Measurements from ENCODE around the gene ZNF341.
"Not testable (repeated sequence)": the region's sequence is repeated elsewhere in the genome, so short reads cannot be mapped to it uniquely, and the experiment has no call there.

Gene ZNF341

GRCh38 chr20:33696448-33696847 lies 35.3 kb upstream of the ZNF341 start:
- TF ChIP-seq CTCF (IDR thresholded peaks at IDR 0.05; ENCODE audit: borderline replicate concordance, extremely low read depth, low read length, poor library complexity, severe bottlenecking) = no peak
- no peak for TF ChIP-seq EZH2 (IDR thresholded peaks at IDR 0.05; ENCODE audit: borderline replicate concordance, low read depth, low read length, severe bottlenecking)
- H3K9me3 ChIP-seq (ENCODE audit: insufficient read depth, low read length, severe bottlenecking) = no peaks in the 10 kb centered on the region
- H3K36me3 ChIP-seq (ENCODE audit: insufficient read depth, low read length) = no peaks in the 10 kb centered on the region
- H3K4me2 ChIP-seq (ENCODE audit: insufficient read depth, low read length) = no peak overlapping the region
- DNase-seq (no peak), ATAC-seq (ENCODE audit: insufficient read depth, low read depth) (no peak)
- no peaks in the 10 kb centered on the region for H3K4me1 ChIP-seq (ENCODE audit: insufficient read depth, low read length)
- H3K4me3 ChIP-seq (ENCODE audit: low read depth in 1 of 2, low read length in 2 of 2) = no peak overlapping the region
- no peaks in the 10 kb centered on the region for H4K20me1 ChIP-seq (ENCODE audit: insufficient read depth, low read length)
- H3K27me3 ChIP-seq (ENCODE audit: insufficient read depth, low read length, poor library complexity) = no peaks in the 10 kb centered on the region
- H3K27ac ChIP-seq (ENCODE audit: low read length) = no peak overlapping the region
- H2AFZ ChIP-seq (ENCODE audit: low read depth, low read length) = no peak overlapping the region
- H3K79me2 ChIP-seq (ENCODE audit: insufficient read depth, low read length) = no peaks in the 10 kb centered on the region
- no peak overlapping the region for H3K9ac ChIP-seq (ENCODE audit: low read depth, low read length)

- Histone ChIP-seq H3K27me3 (ENCODE audit: insufficient read depth, low read length, poor library complexity) (no peaks in the 10 kb centered on the region), H2AFZ (ENCODE audit: low read depth, low read length) (no peak overlapping the region), H3K36me3 (ENCODE audit: insufficient read depth, low read length) (no peaks in the 10 kb centered on the region), H3K9me3 (ENCODE audit: insufficient read depth, low read length, severe bottlenecking) (no peaks in the 10 kb centered on the region), H4K20me1 (ENCODE audit: insufficient read depth, low read length) (no peaks in the 10 kb centered on the region), H3K4me1 (ENCODE audit: insufficient read depth, low read length) (no peaks in the 10 kb centered on the region), H3K79me2 (ENCODE audit: insufficient read depth, low read length) (no peaks in the 10 kb centered on the region), H3K27ac (ENCODE audit: low read length) (no peak overlapping the region), H3K4me2 (ENCODE audit: insufficient read depth, low read length) (no peak overlapping the region), H3K4me3 (ENCODE audit: low read depth in 1 of 2, low read length in 2 of 2) (no peak overlapping the region), H3K9ac (ENCODE audit: low read depth, low read length) (no peak overlapping the region)
- DNase-seq (no peak), ATAC-seq (ENCODE audit: insufficient read depth, low read depth) (no peak)
- no peak for TF ChIP-seq CTCF (IDR thresholded peaks at IDR 0.05; ENCODE audit: borderline replicate concordance, extremely low read depth, low read length, poor library complexity, severe bottlenecking)
- TF ChIP-seq EZH2 (IDR thresholded peaks at IDR 0.05; ENCODE audit: borderline replicate concordance, low read depth, low read length, severe bottlenecking) = no peak
Observed at GRCh38 chr20:33697129-33697528, 34.7 kb upstream of the ZNF341 start.

GRCh38 chr20:33698966-33699365 lies 32.8 kb upstream of the ZNF341 start:
- H3K9me3 ChIP-seq (ENCODE audit: insufficient read depth, low read length, severe bottlenecking); H3K27ac ChIP-seq (ENCODE audit: low read length); H3K4me1 ChIP-seq (ENCODE audit: insufficient read depth, low read length); H3K4me2 ChIP-seq (ENCODE audit: insufficient read depth, low read length); H3K36me3 ChIP-seq (ENCODE audit: insufficient read depth, low read length); DNase-seq; H3K27me3 ChIP-seq (ENCODE audit: insufficient read depth, low read length, poor library complexity); H4K20me1 ChIP-seq (ENCODE audit: insufficient read depth, low read length); H3K4me3 ChIP-seq (ENCODE audit: low read depth in 1 of 2, low read length in 2 of 2); H2AFZ ChIP-seq (ENCODE audit: low read depth, low read length); ATAC-seq (ENCODE audit: insufficient read depth, low read depth); H3K9ac ChIP-seq (ENCODE audit: low read depth, low read length); H3K79me2 ChIP-seq (ENCODE audit: insufficient read depth, low read length): not testable (repeated sequence)

- not testable (repeated sequence) for H3K4me2 ChIP-seq (ENCODE audit: insufficient read depth, low read length); H3K79me2 ChIP-seq (ENCODE audit: insufficient read depth, low read length); H3K36me3 ChIP-seq (ENCODE audit: insufficient read depth, low read length); H3K9me3 ChIP-seq (ENCODE audit: insufficient read depth, low read length, severe bottlenecking); H3K27ac ChIP-seq (ENCODE audit: low read length); H3K4me1 ChIP-seq (ENCODE audit: insufficient read depth, low read length); H3K27me3 ChIP-seq (ENCODE audit: insufficient read depth, low read length, poor library complexity); DNase-seq; H2AFZ ChIP-seq (ENCODE audit: low read depth, low read length); H3K9ac ChIP-seq (ENCODE audit: low read depth, low read length); H3K4me3 ChIP-seq (ENCODE audit: low read depth in 1 of 2, low read length in 2 of 2); H4K20me1 ChIP-seq (ENCODE audit: insufficient read depth, low read length); ATAC-seq (ENCODE audit: insufficient read depth, low read depth)
Observed at GRCh38 chr20:33700696-33701441, 30.9 kb upstream of the ZNF341 start.

Measured in DND-41 (cell line).